MCF 10A (cell line): ENCODE results near the gene PEX1. TPM values are rescaled to one million over a fixed set of nuclear protein-coding genes. Genes with fewer than 3 reads are reported as not detected.
A peak's percentile ranks its signal among the peaks of the same experiment; 100 is the strongest.

Experiments used
- BruUV-seq: library from RNA; stranded (reverse); fragments of 400-500 nt; replicated peaks from 2 replicates; lab custom pipeline; 2021; lab: Mats Ljungman, UMichigan
- CTCF ChIA-PET: fragments of 300-600 bp; sonication (Branson Sonifier 250); formaldehyde crosslinking; extraction: SDS; loops from one replicate; lab custom pipeline; 2021; ENCODE audit warnings: antibody characterized with exemption, inconsistent platforms; lab: Yijun Ruan, JAX
- POLR2A ChIA-PET: fragments of 300-600, 350-650 bp; sonication (Branson Sonifier 250); formaldehyde crosslinking; extraction: SDS; loops from one replicate; lab custom pipeline; 2020; ENCODE audit warnings: antibody characterized with exemption, inconsistent platforms; lab: Yijun Ruan, JAX
- DNase-seq: peaks from one replicate; pipeline ENCODE4 v3.0.0-alpha.2; 2018; ENCODE audit not compliant: unreplicated experiment
- H3K27ac Mint-ChIP-seq: one replicate; pipeline ENCODE4 v1.8.0; 2022; ENCODE audit warnings: mild to moderate bottlenecking, low read depth, mixed read lengths; ENCODE audit not compliant: unreplicated experiment
- H3K27me3 Mint-ChIP-seq: one replicate; pipeline ENCODE4 v1.8.0; 2022; ENCODE audit warnings: mixed read lengths; ENCODE audit not compliant: insufficient read depth, unreplicated experiment
- H3K36me3 Mint-ChIP-seq: one replicate; pipeline ENCODE4 v1.8.0; 2022; ENCODE audit warnings: mild to moderate bottlenecking, moderate library complexity, mixed read lengths; ENCODE audit not compliant: insufficient read depth, unreplicated experiment
- H3K4me1 Mint-ChIP-seq: one replicate; pipeline ENCODE4 v1.8.0; 2022; ENCODE audit warnings: mixed read lengths; ENCODE audit not compliant: insufficient read depth, unreplicated experiment
- H3K4me3 Mint-ChIP-seq: one replicate; pipeline ENCODE4 v1.8.0; 2022; ENCODE audit warnings: mild to moderate bottlenecking, moderate library complexity, mixed read lengths; ENCODE audit not compliant: unreplicated experiment
- H3K9me3 Mint-ChIP-seq: one replicate; pipeline ENCODE4 v1.8.0; 2022; ENCODE audit warnings: mixed read lengths; ENCODE audit not compliant: unreplicated experiment
- intact Hi-C: fragments of 100-400 bp; cut with micrococcal nuclease; formaldehyde crosslinking; loops from 2 replicates; pipeline ENCODE4 v1.14.1; 2022
- total RNA-seq: library from RNA; stranded (reverse); gene quantifications from 2 replicates; pipeline ENCODE4 v1.2.3, GENCODE V29; 2022
- TF ChIP-seq, protein P1 (sequence below): fragments of 200-600 bp; IDR thresholded peaks from one replicate; pipeline ENCODE4 v1.8.0; 2022; ENCODE audit warnings: antibody characterized with exemption, mild to moderate bottlenecking; ENCODE audit not compliant: unreplicated experiment

PEX1 gene
- total RNA-seq, 1 experiment from 2014 or later = 12.6 TPM

DNA sequence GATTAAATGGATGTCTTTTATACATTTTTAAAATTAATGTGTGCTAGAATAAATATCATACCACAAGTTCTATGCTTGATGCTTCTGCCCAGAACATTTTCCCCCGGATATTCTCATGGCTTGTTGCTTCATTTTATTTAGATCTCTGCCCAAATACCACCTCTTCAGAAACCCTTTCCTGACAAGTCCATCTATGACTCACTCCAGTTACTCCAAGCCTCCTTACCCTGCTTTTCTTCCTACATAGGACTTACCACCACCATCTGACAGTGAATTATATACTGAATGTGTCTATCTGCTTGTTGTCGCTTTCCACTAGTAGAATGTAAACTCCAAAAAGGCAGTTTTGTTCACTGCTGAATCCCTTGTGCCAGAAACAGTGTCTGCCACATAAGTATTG, 31.4 kb downstream of the PEX1 start:
- BruUV-seq = no TSS peak
- peak; percentile 2 for DNase-seq
- Mint-ChIP-seq H3K27ac (no peak overlapping the region), H3K4me3 (no peak overlapping the region), H3K9me3 (no peaks in the 10 kb centered on the region), H3K27me3 (no peaks in the 10 kb centered on the region), H3K36me3 (peaks cover 85% of the 10 kb centered on the region), H3K4me1 (no peaks in the 10 kb centered on the region)
- ChIA-PET POLR2A (no interaction called here), CTCF (no interaction called here)
- intact Hi-C loops = no loop called here
- TF ChIP-seq, protein P1, sequence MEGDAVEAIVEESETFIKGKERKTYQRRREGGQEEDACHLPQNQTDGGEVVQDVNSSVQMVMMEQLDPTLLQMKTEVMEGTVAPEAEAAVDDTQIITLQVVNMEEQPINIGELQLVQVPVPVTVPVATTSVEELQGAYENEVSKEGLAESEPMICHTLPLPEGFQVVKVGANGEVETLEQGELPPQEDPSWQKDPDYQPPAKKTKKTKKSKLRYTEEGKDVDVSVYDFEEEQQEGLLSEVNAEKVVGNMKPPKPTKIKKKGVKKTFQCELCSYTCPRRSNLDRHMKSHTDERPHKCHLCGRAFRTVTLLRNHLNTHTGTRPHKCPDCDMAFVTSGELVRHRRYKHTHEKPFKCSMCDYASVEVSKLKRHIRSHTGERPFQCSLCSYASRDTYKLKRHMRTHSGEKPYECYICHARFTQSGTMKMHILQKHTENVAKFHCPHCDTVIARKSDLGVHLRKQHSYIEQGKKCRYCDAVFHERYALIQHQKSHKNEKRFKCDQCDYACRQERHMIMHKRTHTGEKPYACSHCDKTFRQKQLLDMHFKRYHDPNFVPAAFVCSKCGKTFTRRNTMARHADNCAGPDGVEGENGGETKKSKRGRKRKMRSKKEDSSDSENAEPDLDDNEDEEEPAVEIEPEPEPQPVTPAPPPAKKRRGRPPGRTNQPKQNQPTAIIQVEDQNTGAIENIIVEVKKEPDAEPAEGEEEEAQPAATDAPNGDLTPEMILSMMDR = no peak

DNA sequence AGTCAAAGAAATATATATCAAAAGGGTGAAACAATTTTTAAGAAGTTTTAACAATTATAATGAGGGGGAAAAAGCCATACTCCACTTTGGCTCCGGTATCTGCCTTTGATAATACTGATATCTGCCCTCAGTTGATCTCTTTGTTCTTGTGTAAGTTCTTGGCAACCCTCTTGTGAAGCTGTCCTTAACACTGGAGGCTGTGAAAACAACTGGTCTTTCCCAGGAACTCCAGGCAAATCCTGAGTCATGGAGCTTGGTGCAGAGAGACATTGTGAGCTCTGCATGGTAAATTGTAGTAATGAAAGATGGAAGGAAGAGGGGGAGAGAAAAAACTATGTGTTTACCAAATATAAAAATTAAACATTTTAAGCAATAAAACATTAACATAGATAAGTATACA, 38.7 kb downstream of the PEX1 start:
- BruUV-seq = no TSS peak
- peaks cover 78% of the 10 kb centered on the region for H3K36me3 Mint-ChIP-seq
- POLR2A ChIA-PET = interaction anchor here (0.7 to 1.7 kb wide), 2 partner anchors 10 to 556 kb away, joined by 3 to 6 read pairs; no protein-coding TSS in a partner anchor

DNA sequence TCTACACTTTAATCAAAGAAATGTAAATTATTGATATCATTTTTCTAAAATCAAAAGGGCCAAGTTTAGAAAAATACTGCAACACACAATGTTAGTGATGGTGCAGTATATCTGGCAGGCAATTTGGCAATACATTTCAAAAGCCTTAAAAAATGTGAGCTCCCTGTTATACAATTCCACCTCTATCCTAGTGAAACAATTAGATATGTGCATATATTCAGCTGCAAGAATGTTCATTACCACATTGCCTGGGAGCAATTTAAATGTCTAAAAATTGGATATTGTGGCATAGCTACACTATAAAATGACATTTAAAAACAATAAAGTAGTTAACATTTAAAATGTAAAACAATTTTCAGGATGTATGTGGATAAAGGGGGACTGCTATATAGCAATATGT, 40.5 kb downstream of the PEX1 start:
- ChIA-PET POLR2A (no interaction called here), CTCF (interaction anchor here (0.6 kb wide), 1 partner anchor 31 kb away, joined by 3 read pairs; no protein-coding TSS in a partner anchor)
- H3K9me3 Mint-ChIP-seq = no peaks in the 10 kb centered on the region
- BruUV-seq = no TSS peak
- DNase-seq = no peak
- H3K27ac Mint-ChIP-seq = no peak overlapping the region
- intact Hi-C loops = no loop called here
- H3K4me1 Mint-ChIP-seq = no peaks in the 10 kb centered on the region
- TF ChIP-seq, protein P1 = no peak
- no peaks in the 10 kb centered on the region for H3K27me3 Mint-ChIP-seq
- H3K4me3 Mint-ChIP-seq = no peak overlapping the region
- H3K36me3 Mint-ChIP-seq = peaks cover 66% of the 10 kb centered on the region

More for the DNA sequence above, 38.7 kb downstream of the PEX1 start:
- CTCF ChIA-PET = interaction anchor here (0.6 to 1.0 kb wide), 4 partner anchors 12 to 101 kb away, joined by 3 to 4 read pairs (median 3); partner anchors contain the start of gene ERVW-1
- H3K9me3 Mint-ChIP-seq = no peaks in the 10 kb centered on the region
- TF ChIP-seq, protein P1 = no peak
- H3K4me1 Mint-ChIP-seq = no peaks in the 10 kb centered on the region
- no peaks in the 10 kb centered on the region for H3K27me3 Mint-ChIP-seq
- intact Hi-C loops = no loop called here
- H3K4me3 Mint-ChIP-seq = no peak overlapping the region
- no peak for DNase-seq
- no peak overlapping the region for H3K27ac Mint-ChIP-seq

DNA sequence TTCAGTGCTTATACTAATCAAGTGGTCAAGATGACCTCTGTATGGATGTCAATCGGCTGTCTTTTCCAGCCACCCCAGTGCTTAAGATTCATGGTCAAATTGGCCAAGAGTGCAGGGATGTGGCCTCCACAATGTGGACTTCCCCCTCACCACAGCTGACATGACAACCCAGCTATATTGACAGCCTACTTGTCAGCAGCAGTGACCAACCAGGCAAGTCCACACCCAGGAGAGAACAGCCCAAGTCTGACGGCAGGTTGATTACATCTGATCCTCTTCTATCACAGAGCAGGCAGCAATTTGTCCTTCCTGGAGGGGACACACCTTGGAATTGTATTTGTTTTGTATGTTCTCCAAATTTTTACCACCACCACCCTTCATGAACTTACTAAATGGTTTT, 42.3 kb downstream of the PEX1 start:
- peaks cover 47% of the 10 kb centered on the region for H3K36me3 Mint-ChIP-seq
- TF ChIP-seq, protein P1 = no peak
- H3K27ac Mint-ChIP-seq = no peak overlapping the region
- BruUV-seq = no TSS peak
- no peak for DNase-seq
- no peak overlapping the region for H3K4me3 Mint-ChIP-seq
- ChIA-PET POLR2A (no interaction called here), CTCF (interaction anchor here (0.7 kb wide), 1 partner anchor 392 kb away, joined by 3 read pairs; no protein-coding TSS in a partner anchor)
- H3K4me1 Mint-ChIP-seq = no peaks in the 10 kb centered on the region
- intact Hi-C loops = no loop called here
- H3K9me3 Mint-ChIP-seq = no peaks in the 10 kb centered on the region
- H3K27me3 Mint-ChIP-seq = no peaks in the 10 kb centered on the region
